H1 (cell line): ENCODE measurements around the gene OR2B3. TPM values are rescaled to one million over a fixed set of nuclear protein-coding genes. Genes with fewer than 3 reads are reported as not detected.

Experiments used
- CTCF ChIA-PET: fragments of 300-600 bp; sonication (Branson Sonifier 250); formaldehyde crosslinking; loops from one replicate; lab custom pipeline; 2021; ENCODE audit not compliant: partially characterized antibody; lab: Charles Lee
- POLR2A ChIA-PET: fragments of 300-600 bp; sonication (Branson Sonifier 250); formaldehyde crosslinking; loops from one replicate; lab custom pipeline; 2021; ENCODE audit warnings: inconsistent platforms; ENCODE audit not compliant: partially characterized antibody; lab: Charles Lee
- DNase-seq, 2 experiments: peaks; one replicate each; pipeline versions ENCODE4 v3.0.0 to v3.0.0-alpha.2; 2010 to 2022; ENCODE audit warnings: low spot score in 2 of 2, low read depth in 1 of 2, mixed read lengths in 1 of 2
- FAIRE-seq: peaks from 2 replicates; lab custom pipeline; 2011; peaks lifted over from hg19 to GRCh38; lab: Jason Lieb, UNC
- H2AFZ ChIP-seq: 2 replicates; pipeline ENCODE4 v1.8.1; 2012; ENCODE audit warnings: low read length, inconsistent platforms
- H2AK5ac ChIP-seq: 2 replicates; pipeline ENCODE4 v1.6.1; 2013; ENCODE audit warnings: low read depth, low read length
- H2BK120ac ChIP-seq: replicated peaks from 2 replicates; pipeline ENCODE3; 2013; ENCODE audit warnings: low read depth, low read length, inconsistent platforms
- H2BK12ac ChIP-seq: 2 replicates; pipeline ENCODE4 v1.6.1; 2013; ENCODE audit warnings: low read depth, low read length
- H2BK15ac ChIP-seq: 2 replicates; pipeline ENCODE4 v1.6.1; 2013; ENCODE audit warnings: low read length
- H2BK20ac ChIP-seq: 2 replicates; pipeline ENCODE4 v1.6.1; 2013; ENCODE audit warnings: low read length
- H2BK5ac ChIP-seq: 2 replicates; pipeline ENCODE4 v1.6.1; 2013; ENCODE audit warnings: low read depth, low read length
- H3K14ac ChIP-seq: 2 replicates; pipeline ENCODE4 v1.6.1; 2013; ENCODE audit warnings: inconsistent platforms; ENCODE audit not compliant: insufficient read length
- H3K18ac ChIP-seq: 2 replicates; pipeline ENCODE4 v1.6.1; 2013; ENCODE audit warnings: low read length; ENCODE audit errors: extremely low read depth
- H3K23ac ChIP-seq: 2 replicates; pipeline ENCODE4 v1.6.1; 2013; ENCODE audit warnings: inconsistent platforms; ENCODE audit not compliant: insufficient read length
- H3K23me2 ChIP-seq: 2 replicates; pipeline ENCODE4 v1.6.1; 2013; ENCODE audit warnings: low read depth, low read length
- H3K27ac ChIP-seq: 2 replicates; pipeline ENCODE4 v1.6.1; 2011; ENCODE audit warnings: low read depth, low read length, inconsistent platforms
- H3K27me3 ChIP-seq, 4 experiments: replicated peaks in 1 of 4; 1 replicate in 1 of 4; 2 replicates in 3 of 4; pipeline versions ENCODE4 v1.6.1 to v1.8.1; 2011 to 2013; ENCODE audit warnings: low read length in 3 of 4, mild to moderate bottlenecking in 3 of 4, inconsistent platforms in 2 of 4, mixed read lengths in 2 of 4, moderate library complexity in 1 of 4; ENCODE audit not compliant: control insufficient read depth in 3 of 4, insufficient read depth in 3 of 4; ENCODE audit errors: extremely low read depth in 1 of 4
- H3K36me3 ChIP-seq, 4 experiments: 2 replicates each; pipeline versions ENCODE4 v1.6.1 to v1.8.1; 2011 to 2013; ENCODE audit warnings: mild to moderate bottlenecking in 4 of 4, low read length in 3 of 4, moderate library complexity in 2 of 4, control low read depth in 1 of 4, inconsistent platforms in 1 of 4; ENCODE audit not compliant: insufficient read depth in 4 of 4, control insufficient read depth in 2 of 4
- H3K4ac ChIP-seq: replicated peaks from 2 replicates; pipeline ENCODE3; 2013; ENCODE audit warnings: low read length, low read depth, mixed read lengths, inconsistent platforms; ENCODE audit not compliant: insufficient read length
- H3K4me1 ChIP-seq, 4 experiments: replicated peaks in 1 of 4; 1 replicate in 1 of 4; 2 replicates in 3 of 4; pipeline versions ENCODE4 v1.6.1 to v1.8.1; 2011 to 2013; ENCODE audit warnings: low read length in 3 of 4, inconsistent platforms in 2 of 4, mixed read lengths in 1 of 4; ENCODE audit not compliant: insufficient read depth in 4 of 4, control insufficient read depth in 3 of 4
- H3K4me2 ChIP-seq, 2 experiments: 2 replicates each; pipeline versions ENCODE4 v1.6.1 to v1.8.1; 2011 to 2013; ENCODE audit warnings: low read depth in 2 of 2, low read length in 2 of 2, control low read depth in 1 of 2, inconsistent platforms in 1 of 2, mild to moderate bottlenecking in 1 of 2; ENCODE audit not compliant: insufficient read depth in 1 of 2
- H3K4me3 ChIP-seq, 4 experiments: fragments of 200-600, 300-600 bp in 1 of 4; sonication (generic), shearing (Covaris generic), sonication (Bioruptor Twin) in 1 of 4; 2 replicates each; pipeline versions ENCODE4 v1.5.1 to v1.8.1; 2011 to 2016; ENCODE audit warnings: low read length in 4 of 4, low read depth in 3 of 4, control low read depth in 2 of 4, inconsistent platforms in 2 of 4, mild to moderate bottlenecking in 2 of 4, mixed read lengths in 1 of 4, moderate library complexity in 1 of 4; ENCODE audit not compliant: insufficient read depth in 2 of 4; ENCODE audit errors: extremely low read depth in 1 of 4
- H3K56ac ChIP-seq: replicated peaks from 2 replicates; pipeline ENCODE3; 2013; ENCODE audit warnings: low read depth, mild to moderate bottlenecking, mixed read lengths, low read length, inconsistent platforms; ENCODE audit not compliant: insufficient read length
- H3K79me1 ChIP-seq: 2 replicates; pipeline ENCODE4 v1.6.1; 2013; ENCODE audit warnings: low read depth, low read length, control low read depth
- H3K79me2 ChIP-seq, 2 experiments: 2 replicates each; pipeline versions ENCODE4 v1.6.1 to v1.8.1; 2012 to 2013; ENCODE audit warnings: low read length in 2 of 2, mild to moderate bottlenecking in 2 of 2, inconsistent platforms in 1 of 2; ENCODE audit not compliant: insufficient read depth in 2 of 2, control insufficient read depth in 1 of 2
- H3K9ac ChIP-seq, 4 experiments: replicated peaks in 1 of 4; 1 replicate in 1 of 4; 2 replicates in 3 of 4; pipeline versions ENCODE4 v1.6.1 to v1.8.1; 2011 to 2013; ENCODE audit warnings: low read depth in 3 of 4, low read length in 3 of 4, control low read depth in 2 of 4, mild to moderate bottlenecking in 2 of 4, moderate library complexity in 2 of 4, inconsistent platforms in 1 of 4; ENCODE audit errors: extremely low read depth in 1 of 4
- H3K9me3 ChIP-seq, 2 experiments: 2 replicates each; pipeline versions ENCODE4 v1.6.1 to v1.8.1; 2012 to 2013; ENCODE audit warnings: mild to moderate bottlenecking in 2 of 2, moderate library complexity in 2 of 2, control low read depth in 1 of 2, inconsistent platforms in 1 of 2, low read depth in 1 of 2, low read length in 1 of 2, mixed read lengths in 1 of 2; ENCODE audit not compliant: insufficient read depth in 2 of 2
- H4K20me1 ChIP-seq, 2 experiments: replicated peaks in 1 of 2; 2 replicates each; pipeline versions ENCODE3 to v1.8.1; 2011 to 2013; ENCODE audit warnings: inconsistent platforms in 2 of 2, low read length in 2 of 2, mild to moderate bottlenecking in 1 of 2; ENCODE audit not compliant: insufficient read depth in 2 of 2, control insufficient read depth in 1 of 2
- H4K5ac ChIP-seq: 2 replicates; pipeline ENCODE4 v1.6.1; 2013; ENCODE audit warnings: low read length, low read depth, mixed read lengths, inconsistent platforms; ENCODE audit not compliant: insufficient read length
- H4K8ac ChIP-seq: 2 replicates; pipeline ENCODE4 v1.8.0; 2013; ENCODE audit warnings: mild to moderate bottlenecking, moderate library complexity, low read length, inconsistent platforms; ENCODE audit not compliant: insufficient read depth; ENCODE audit errors: extremely low read depth
- H4K91ac ChIP-seq: replicated peaks from 2 replicates; pipeline ENCODE3; 2013; ENCODE audit warnings: low read length, mixed read lengths, inconsistent platforms; ENCODE audit not compliant: insufficient read length
- BACH1 ChIP-seq: IDR thresholded peaks from 2 replicates; pipeline ENCODE4 v1.6.1; 2012; ENCODE audit warnings: low read length, improper control_type of control experiment
- GABPA ChIP-seq: IDR thresholded peaks from 2 replicates; pipeline ENCODE4 v1.6.1; 2011; ENCODE audit warnings: mild to moderate bottlenecking, low read length, moderate library complexity, borderline replicate concordance; ENCODE audit not compliant: insufficient read depth
- NRF1 ChIP-seq: IDR thresholded peaks from 2 replicates; pipeline ENCODE4 v1.6.1; 2011; ENCODE audit warnings: mild to moderate bottlenecking, low read depth, low read length, improper control_type of control experiment
- POLR2AphosphoS5 ChIP-seq: IDR thresholded peaks from 2 replicates; pipeline ENCODE4 v1.6.1; 2011; ENCODE audit warnings: low read depth, low read length
- SAP30 ChIP-seq: fragments of 300-600 bp; sonication (generic); IDR thresholded peaks from 2 replicates; pipeline ENCODE4 v1.7.1; 2012; ENCODE audit warnings: low read length, moderate library complexity, mild to moderate bottlenecking, inconsistent platforms; ENCODE audit not compliant: insufficient read depth, insufficient replicate concordance
- SP2 ChIP-seq: IDR thresholded peaks from 2 replicates; pipeline ENCODE4 v1.6.1; 2012; ENCODE audit warnings: mild to moderate bottlenecking, low read length, inconsistent platforms
- TAF1 ChIP-seq: IDR thresholded peaks from 2 replicates; pipeline ENCODE4 v1.6.1; 2011; ENCODE audit warnings: mild to moderate bottlenecking, low read depth, low read length
- WGBS, 2 experiments: shearing (Covaris generic) in 1 of 2; methylation state at CpG; one replicate each; pipeline versions ENCODE4 v1.1.6 to v1.1.7; 2013 to 2015; ENCODE audit warnings: low lambda C conversion rate in 2 of 2, mixed read lengths in 2 of 2, inconsistent platforms in 1 of 2, low coverage in 1 of 2, missing lambda C conversion rate in 1 of 2; ENCODE audit not compliant: insufficient replicate concordance in 2 of 2, insufficient coverage in 1 of 2, insufficient read length in 1 of 2; ENCODE audit errors: extremely low coverage in 1 of 2, missing lambda C conversion rate in 1 of 2; 5-methylcytosine and 5-hydroxymethylcytosine counted together
- polyA plus RNA-seq, 7 experiments: library from polyadenylated mRNA; depleted of rRNA in 3 of 7; stranded (reverse) in 5 of 7; unstranded in 2 of 7; fragments of >200 nt in 5 of 7; fragments of 200-250 nt in 2 of 7; gene quantifications; 1 replicate in 5 of 7; 2 replicates in 1 of 7; 4 replicates in 1 of 7; pipeline versions ENCODE4 v1.2.1 to v1.2.3, GENCODE V29; 2011 to 2013; ENCODE audit warnings: missing spikeins in 2 of 7, mixed read lengths in 2 of 7
- total RNA-seq: library from RNA; stranded (reverse); fragmentation: NEBNext Ultra II Directional; extraction: Animal tissue kit (Norgen Biotek cat#: 25700); gene quantifications from 2 replicates; pipeline ENCODE4 v1.2.1, GENCODE V29; 2021

The OR2B3 gene
- total and polyA plus RNA-seq, 2 of the 8 experiments (the other 6 are each of a cell fraction or from before 2014, with no cell fraction given), result not detected

- H3K18ac ChIP-seq, result no peak overlapping the region
- FAIRE-seq (no peak), DNase-seq (no peak)
- no peak overlapping the region for H2BK15ac ChIP-seq
- ChIA-PET CTCF (interaction anchor here (0.7 kb wide), 1 partner anchor 524 kb away, joined by 3 read pairs; no protein-coding TSS in a partner anchor), POLR2A (no interaction called here)
- H3K27me3 ChIP-seq, result no peaks in the 10 kb centered on the region
- H3K23ac ChIP-seq, result no peak overlapping the region
- H4K20me1 ChIP-seq, result no peaks in the 10 kb centered on the region
- no peaks in the 10 kb centered on the region for H3K36me3 ChIP-seq
- H3K79me2 ChIP-seq, result no peaks in the 10 kb centered on the region
- no peak overlapping the region for H4K91ac ChIP-seq
- no peak overlapping the region; the same call in 1 of the 2 replicates for H2AFZ ChIP-seq
- no peak for TF ChIP-seq BACH1
- no peak for TF ChIP-seq TAF1
- TF ChIP-seq SAP30, result no peak
- no peak for TF ChIP-seq SP2
- no peak for TF ChIP-seq NRF1
- TF ChIP-seq GABPA, result no peak
- no peak for TF ChIP-seq POLR2AphosphoS5
- H4K5ac ChIP-seq, result no peak overlapping the region
- H3K4me1 ChIP-seq, result no peaks in the 10 kb centered on the region
- no peak overlapping the region for H3K4ac ChIP-seq
- H3K14ac ChIP-seq, result no peak overlapping the region
- no peaks in the 10 kb centered on the region for H3K79me1 ChIP-seq
- no peaks in the 10 kb centered on the region; the same call in 1 of the 2 replicates for H3K23me2 ChIP-seq
- H3K56ac ChIP-seq, result no peak overlapping the region
- H3K27ac ChIP-seq, result no peak overlapping the region
- H3K4me3 ChIP-seq, result no peak overlapping the region
- H2BK12ac ChIP-seq, result no peak overlapping the region
- peak overlapping the region; percentile 18; the same call in 1 of the 2 replicates for H4K8ac ChIP-seq
- no peak overlapping the region for H2BK120ac ChIP-seq
- no peaks in the 10 kb centered on the region for H3K9me3 ChIP-seq
- no peak overlapping the region for H2BK20ac ChIP-seq
- WGBS, 2 experiments, result 87% methylated on average over 14 of the region's 15 CpGs; no CpG with 5 or more reads in 1 of the 2 experiments
- no peak overlapping the region for H3K4me2 ChIP-seq
- H2BK5ac ChIP-seq, result no peak overlapping the region
- H2AK5ac ChIP-seq, result no peak overlapping the region
- no peak overlapping the region for H3K9ac ChIP-seq
These were observed 42.4 kb upstream of the OR2B3 start for GRCh38 chr6:29129326-29130012.
